Measurements from ENCODE around the gene OSGIN1.

GRCh38 chr16:83998091-83998490 lies 45.1 kb downstream of the OSGIN1 start:
- TF ChIP-seq CTCF (IDR thresholded peaks at IDR 0.05) (no peak), ZFX (IDR thresholded peaks at IDR 0.05; ENCODE audit: borderline replicate concordance) (no peak)
